Stimulated activated CD4-positive, alpha-beta T cell treated with anti-CD3 and anti-CD28 coated beads, Interleukin-12 subunit alpha, Interleukin-12 subunit beta, amount 100 ng/mL, for 24 hours (primary cell): Measurements from ENCODE around the gene TGFBR3.

Experiments
- DNase-seq, 2 experiments: peaks; one replicate each; pipeline ENCODE4 v3.0.0-alpha.2; 2020; ENCODE audit warnings: low read depth in 2 of 2

Gene TGFBR3

GRCh38 chr1:91640877-91641526 is 244.9 kb downstream of the TGFBR3 start:
- no peak for DNase-seq

- no peak for DNase-seq
Observed at GRCh38 chr1:91637539-91637994, 248.4 kb downstream of the TGFBR3 start.

GRCh38 chr1:91635763-91636162 is 250.2 kb downstream of the TGFBR3 start:
- no peak for DNase-seq

- no peak for DNase-seq
Observed at GRCh38 chr1:91633438-91633837, 252.5 kb downstream of the TGFBR3 start.

- DNase-seq: no peak
Observed at GRCh38 chr1:91631718-91632330, 254.1 kb downstream of the TGFBR3 start.

GRCh38 chr1:91630803-91631202 is 255.1 kb downstream of the TGFBR3 start:
- no peak for DNase-seq
